Fibroblast of pulmonary artery (primary cell): Measurements from ENCODE around the gene KRT23.

ENCODE experiments used
- DNase-seq: peaks from one replicate; pipeline ENCODE4 v3.0.0-alpha.2; 2010; ENCODE audit warnings: low read depth
- H3K4me3 ChIP-seq: replicated peaks from 2 replicates; pipeline ENCODE4 v1.5.1; 2011; ENCODE audit warnings: low read depth, mild to moderate bottlenecking, control low read depth, low read length, moderate library complexity
- TF ChIP-seq, protein P1 (sequence below): IDR thresholded peaks from 2 replicates; pipeline ENCODE4 v1.5.1; 2011; ENCODE audit warnings: mild to moderate bottlenecking, control low read depth, low read length, inconsistent platforms; ENCODE audit errors: missing control alignments

KRT23 gene

DNA sequence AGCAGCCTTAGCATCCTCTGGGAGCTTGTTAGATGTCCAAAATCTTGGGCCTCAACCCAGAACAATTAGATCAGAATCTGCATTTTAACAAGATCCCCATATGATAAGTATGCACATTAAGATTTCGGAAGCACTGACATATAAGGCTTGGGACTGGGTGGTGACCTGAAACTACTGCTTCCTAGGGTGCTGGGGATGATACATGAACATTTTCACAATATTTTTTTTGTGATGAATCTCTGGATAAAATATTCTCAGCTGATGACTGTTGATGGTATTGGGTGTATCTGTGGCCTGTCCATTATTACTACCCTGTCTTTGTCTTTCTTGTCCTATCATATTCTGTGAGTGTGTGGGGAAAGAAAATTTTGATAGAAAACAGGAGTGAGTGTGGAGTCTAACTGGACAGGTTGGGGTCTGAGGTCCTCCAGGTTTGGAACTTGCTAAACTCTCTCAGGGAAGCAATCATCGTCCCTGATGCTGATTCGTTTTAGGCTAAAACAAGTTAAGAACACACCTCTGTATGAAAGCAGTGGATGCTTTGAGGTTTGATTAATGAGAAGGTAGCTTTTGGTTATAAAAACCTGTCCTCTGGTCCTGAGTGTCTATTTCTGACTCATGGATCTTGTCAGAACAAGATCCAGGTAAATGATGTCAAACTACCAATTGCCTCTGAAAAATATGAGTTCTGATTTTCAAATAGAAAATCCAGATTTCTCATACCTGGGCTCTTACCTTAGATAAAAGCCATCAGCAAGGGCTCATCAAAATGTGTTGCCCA, 23.2 kb downstream of the KRT23 start:
- no peak for DNase-seq
- TF ChIP-seq, protein P1, sequence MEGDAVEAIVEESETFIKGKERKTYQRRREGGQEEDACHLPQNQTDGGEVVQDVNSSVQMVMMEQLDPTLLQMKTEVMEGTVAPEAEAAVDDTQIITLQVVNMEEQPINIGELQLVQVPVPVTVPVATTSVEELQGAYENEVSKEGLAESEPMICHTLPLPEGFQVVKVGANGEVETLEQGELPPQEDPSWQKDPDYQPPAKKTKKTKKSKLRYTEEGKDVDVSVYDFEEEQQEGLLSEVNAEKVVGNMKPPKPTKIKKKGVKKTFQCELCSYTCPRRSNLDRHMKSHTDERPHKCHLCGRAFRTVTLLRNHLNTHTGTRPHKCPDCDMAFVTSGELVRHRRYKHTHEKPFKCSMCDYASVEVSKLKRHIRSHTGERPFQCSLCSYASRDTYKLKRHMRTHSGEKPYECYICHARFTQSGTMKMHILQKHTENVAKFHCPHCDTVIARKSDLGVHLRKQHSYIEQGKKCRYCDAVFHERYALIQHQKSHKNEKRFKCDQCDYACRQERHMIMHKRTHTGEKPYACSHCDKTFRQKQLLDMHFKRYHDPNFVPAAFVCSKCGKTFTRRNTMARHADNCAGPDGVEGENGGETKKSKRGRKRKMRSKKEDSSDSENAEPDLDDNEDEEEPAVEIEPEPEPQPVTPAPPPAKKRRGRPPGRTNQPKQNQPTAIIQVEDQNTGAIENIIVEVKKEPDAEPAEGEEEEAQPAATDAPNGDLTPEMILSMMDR = no peak
- no peak overlapping the region for H3K4me3 ChIP-seq

DNA sequence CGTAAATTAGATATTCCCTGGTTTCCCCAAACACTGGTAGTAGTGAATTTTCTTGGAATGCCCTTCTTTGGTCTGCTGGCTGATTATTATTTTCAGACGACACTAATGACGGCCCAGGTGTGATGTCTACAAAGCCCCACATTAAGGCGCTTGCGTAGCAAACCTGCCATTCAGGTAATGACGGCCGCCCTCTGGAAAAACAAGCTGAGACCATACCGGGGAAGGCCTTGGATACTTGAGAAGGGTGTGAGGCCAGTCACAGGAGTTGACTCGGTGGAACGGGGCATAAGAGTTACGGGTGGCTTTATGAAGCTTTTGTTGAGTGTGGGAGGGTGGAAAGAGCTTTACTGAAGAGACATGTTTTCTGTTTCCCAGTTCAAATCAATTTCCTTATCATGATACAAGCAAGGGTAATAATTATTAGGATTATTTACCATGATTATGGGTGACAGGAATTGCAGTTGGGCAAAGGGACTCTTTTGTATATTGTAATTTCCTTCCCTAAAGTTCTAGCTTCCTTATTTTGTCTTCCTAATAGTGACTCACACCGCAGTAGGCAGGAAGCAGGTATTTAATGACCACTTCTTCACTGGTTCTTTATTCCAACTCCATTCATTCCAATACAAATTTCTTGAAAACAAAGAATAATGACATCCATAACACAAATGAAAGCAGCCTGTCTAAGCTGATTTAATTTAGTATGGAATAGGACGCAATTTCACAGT, 24.8 kb downstream of the KRT23 start:
- TF ChIP-seq, protein P1 = no peak
- DNase-seq = no peak
- no peak overlapping the region for H3K4me3 ChIP-seq

DNA sequence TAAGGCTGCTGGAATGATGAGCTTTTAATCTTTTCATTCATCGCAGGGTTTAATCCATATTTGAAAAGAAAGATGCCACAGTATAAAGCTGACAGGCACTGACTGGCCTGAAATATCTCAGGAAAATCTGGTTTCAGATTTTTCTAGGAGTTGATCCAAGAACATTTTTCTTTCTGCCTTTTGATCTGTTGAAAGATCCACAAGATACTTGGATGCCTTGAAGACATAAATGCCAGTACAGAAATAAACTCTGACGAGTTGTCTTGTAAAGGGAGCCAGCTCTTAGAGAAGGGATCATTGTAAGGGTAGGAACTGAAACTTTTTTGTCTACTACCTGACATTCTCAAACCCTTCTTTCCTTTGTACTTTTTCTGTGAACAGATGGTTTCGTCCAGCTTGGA, 27.0 kb downstream of the KRT23 start:
- no peak overlapping the region for H3K4me3 ChIP-seq
- peak; percentile 23 for DNase-seq
- TF ChIP-seq, protein P1 = no peak

DNA sequence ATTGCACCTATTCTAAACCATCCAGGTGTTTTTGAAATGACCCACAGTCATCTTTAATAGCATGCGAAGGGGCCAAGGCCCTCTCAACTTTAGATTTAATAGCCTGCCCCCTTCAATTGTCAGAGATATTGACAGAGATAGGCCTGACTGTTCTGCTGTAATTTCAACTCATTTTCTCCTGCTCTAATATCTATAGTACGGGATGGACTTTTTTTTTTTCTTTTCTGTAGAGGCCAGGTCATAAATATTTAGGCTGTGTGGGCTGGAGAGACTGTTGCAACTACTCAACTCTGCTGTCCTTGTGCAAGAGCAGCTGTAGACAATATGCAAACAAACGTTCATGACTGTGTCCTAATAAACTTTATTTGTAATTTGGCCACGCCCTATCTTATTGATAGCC, 27.7 kb downstream of the KRT23 start:
- TF ChIP-seq, protein P1 = no peak
- H3K4me3 ChIP-seq = no peak overlapping the region
- DNase-seq = peak; percentile 74

DNA sequence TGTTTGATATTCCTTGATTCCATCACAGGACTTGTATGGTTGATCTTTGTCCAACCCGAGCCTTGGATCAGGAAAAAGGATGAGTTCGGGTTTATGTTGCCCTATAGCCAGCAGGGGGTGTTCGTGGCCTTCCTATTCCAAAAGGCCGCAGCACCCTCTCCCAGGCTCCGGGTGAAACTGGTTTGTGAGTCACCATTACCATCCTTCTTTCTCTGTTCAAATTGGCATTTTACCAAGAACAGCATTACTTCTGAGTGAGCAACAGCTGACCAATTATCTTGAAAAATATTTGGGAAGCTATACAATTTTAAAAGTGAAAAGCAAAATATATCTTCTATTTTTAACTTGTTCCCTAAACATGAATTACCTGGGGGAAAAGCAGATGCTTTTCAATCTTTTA, 28.1 kb downstream of the KRT23 start:
- H3K4me3 ChIP-seq = no peak overlapping the region
- TF ChIP-seq, protein P1 = peak; percentile 76
- DNase-seq = peak; percentile 97

DNA sequence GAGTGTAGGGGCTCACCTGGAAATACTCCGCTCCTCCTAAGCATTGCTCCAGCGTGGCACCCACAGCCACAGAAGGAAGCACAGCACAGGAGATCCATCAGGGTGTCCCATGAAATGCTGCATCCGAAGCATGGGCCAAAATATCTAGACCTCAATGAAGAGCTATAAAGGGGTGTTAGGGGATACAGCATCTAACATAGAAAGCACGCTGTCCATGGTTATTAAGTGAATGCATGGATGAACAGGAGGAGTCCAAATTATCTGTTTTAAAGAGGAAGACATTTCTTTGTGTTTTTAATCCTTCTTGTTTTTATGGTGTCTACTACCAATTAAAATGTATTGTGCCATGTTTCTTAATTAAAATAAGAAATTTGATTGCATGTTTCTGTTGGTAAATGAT, 30.8 kb downstream of the KRT23 start:
- H3K4me3 ChIP-seq = no peak overlapping the region
- no peak for DNase-seq
- TF ChIP-seq, protein P1 = no peak

DNA sequence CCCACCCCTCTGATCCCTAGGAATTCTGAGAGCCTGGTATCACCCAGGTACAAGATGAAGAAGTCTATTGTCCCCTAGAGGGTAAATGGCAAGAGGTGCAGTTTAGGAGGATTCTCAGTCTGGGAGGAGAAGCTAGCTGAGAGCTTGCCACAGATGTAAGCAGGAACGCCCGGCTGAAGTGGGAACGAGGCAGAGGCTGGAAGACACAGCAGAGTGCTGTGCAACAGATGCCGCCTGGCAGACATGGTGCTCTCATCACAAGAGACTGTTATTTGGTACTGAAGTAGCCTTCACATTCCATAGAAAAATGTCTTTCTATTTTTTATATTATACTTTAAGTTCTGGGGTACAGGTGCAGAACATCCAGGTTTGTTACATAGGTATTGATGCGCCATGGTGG, 32.1 kb downstream of the KRT23 start:
- no peak overlapping the region for H3K4me3 ChIP-seq
- DNase-seq = no peak
- TF ChIP-seq, protein P1 = no peak
